ENCODE results near the gene DNAJB12. TPM values are rescaled to one million over a fixed set of nuclear protein-coding genes. Genes with fewer than 3 reads are reported as not detected.

Gene DNAJB12
- total and polyA plus RNA-seq, 10 of the 15 experiments (the other 5 are each of a cell fraction or from before 2014, with no cell fraction given): 4.6 to 31.6 (median 18.8) TPM

Small RNA genes lying within 50 kb of the gene (small RNA-seq; reads per million reads assigned to genes)
- not detected for gene RNU6-805P

Other genes with a start within 250 kb of the DNAJB12 start
- gene ANAPC16, start 138.9 kb downstream of the DNAJB12 start, total RNA-seq (2014; rRNA removed): 69.0 and 78.1 TPM in 2 replicates
- 80.2 and 80.3 TPM in 2 replicates for gene ANAPC16, start 138.9 kb downstream of the DNAJB12 start, total RNA-seq (2014; rRNA removed; fragmentation: Illumina TruSeq; extraction: Trizol)
- gene ANAPC16, start 138.9 kb downstream of the DNAJB12 start, total RNA-seq (2021): 66.9 and 72.7 TPM in 2 replicates
- 191 and 233 TPM in 2 replicates for gene ANAPC16, start 138.9 kb downstream of the DNAJB12 start, polyA plus RNA-seq (2011; rRNA removed)
- 79.5 and 97.5 TPM in 2 replicates for gene ANAPC16, start 138.9 kb downstream of the DNAJB12 start, polyA plus RNA-seq (2014; fragmentation: Illumina TruSeq; extraction: Trizol)
- gene ANAPC16, start 138.9 kb downstream of the DNAJB12 start, polyA plus RNA-seq (2014; fragmentation: Nextera tagmentation; extraction: Ambion mirVana): 100 to 1,000 TPM; 178 to 208 TPM
- gene ANAPC16, start 138.9 kb downstream of the DNAJB12 start, polyA plus RNA-seq (2014; rRNA removed): 89.1 and 123 TPM in 2 replicates
- gene ANAPC16, start 138.9 kb downstream of the DNAJB12 start, polyA plus RNA-seq (2016; fragmentation: Nextera tagmentation; extraction: Ambion mirVana): 100 to 1,000 TPM; 145 to 153 TPM
- 23.3 and 32.9 TPM in 2 replicates for gene ASCC1, start 138.6 kb downstream of the DNAJB12 start, total RNA-seq (2014; rRNA removed)
- gene ASCC1, start 138.6 kb downstream of the DNAJB12 start, total RNA-seq (2014; rRNA removed; fragmentation: Illumina TruSeq; extraction: Trizol): 40.4 and 41.9 TPM in 2 replicates
- gene ASCC1, start 138.6 kb downstream of the DNAJB12 start, total RNA-seq (2021): 37.7 and 37.9 TPM in 2 replicates
- gene ASCC1, start 138.6 kb downstream of the DNAJB12 start, polyA plus RNA-seq (2011; rRNA removed): 80.6 and 113 TPM in 2 replicates
- 62.2 and 83.1 TPM in 2 replicates for gene ASCC1, start 138.6 kb downstream of the DNAJB12 start, polyA plus RNA-seq (2014; fragmentation: Illumina TruSeq; extraction: Trizol)
- 10 to 100 TPM; 41.6 to 49.9 TPM for gene ASCC1, start 138.6 kb downstream of the DNAJB12 start, polyA plus RNA-seq (2014; fragmentation: Nextera tagmentation; extraction: Ambion mirVana)
- 40.8 and 40.9 TPM in 2 replicates for gene ASCC1, start 138.6 kb downstream of the DNAJB12 start, polyA plus RNA-seq (2014; rRNA removed)
- gene ASCC1, start 138.6 kb downstream of the DNAJB12 start, polyA plus RNA-seq (2016; fragmentation: Nextera tagmentation; extraction: Ambion mirVana): 10 to 100 TPM; 43.8 to 47.2 TPM
- 227 and 228 TPM in 2 replicates for gene DDIT4, start 81.0 kb downstream of the DNAJB12 start, total RNA-seq (2014; rRNA removed)
- gene DDIT4, start 81.0 kb downstream of the DNAJB12 start, total RNA-seq (2014; rRNA removed; fragmentation: Illumina TruSeq; extraction: Trizol): 75.4 and 76.9 TPM in 2 replicates
- gene DDIT4, start 81.0 kb downstream of the DNAJB12 start, total RNA-seq (2021): 192 and 210 TPM in 2 replicates
- 181 and 277 TPM in 2 replicates for gene DDIT4, start 81.0 kb downstream of the DNAJB12 start, polyA plus RNA-seq (2011; rRNA removed)
- gene DDIT4, start 81.0 kb downstream of the DNAJB12 start, polyA plus RNA-seq (2014; fragmentation: Illumina TruSeq; extraction: Trizol): 35.2 and 44.5 TPM in 2 replicates
- 1 to 10 TPM; 2.1 to 5.0 TPM for gene DDIT4, start 81.0 kb downstream of the DNAJB12 start, polyA plus RNA-seq (2014; fragmentation: Nextera tagmentation; extraction: Ambion mirVana)
- 174 and 190 TPM in 2 replicates for gene DDIT4, start 81.0 kb downstream of the DNAJB12 start, polyA plus RNA-seq (2014; rRNA removed)
- gene DDIT4, start 81.0 kb downstream of the DNAJB12 start, polyA plus RNA-seq (2016; fragmentation: Nextera tagmentation; extraction: Ambion mirVana): 100 to 1,000 TPM; 245 to 268 TPM

Measured in GM12878 (cell line).